ENCODE results near the gene MBTPS1.

GRCh38 chr16:84007520-84007919 lies 109.2 kb downstream of the MBTPS1 start:
- TF ChIP-seq CTCF (IDR thresholded peaks at IDR 0.05): no peak
- TF ChIP-seq EP300 (IDR thresholded peaks at IDR 0.05): no peak

Measured in upper lobe of left lung (tissue), 4 donors.